Measurements from ENCODE around the gene ANKRD39. TPM values are rescaled to one million over a fixed set of nuclear protein-coding genes. Genes with fewer than 3 reads are reported as not detected.

The ANKRD39 gene
- total and polyA plus RNA-seq, 4 donors = 4.7 to 22.7 (median 10.7) TPM

GRCh38 chr2:96856776-96857666 lies 795 bp downstream of the ANKRD39 start:
- no peak for TF ChIP-seq CTCF (IDR thresholded peaks at IDR 0.05; ENCODE audit: low read depth, low read length, missing input control)
- peak; percentile 5 for TF ChIP-seq YY1 (IDR thresholded peaks at IDR 0.05)
- peak in 1 of 2 donors; percentile 9 for TF ChIP-seq RAD21 (IDR thresholded peaks at IDR 0.05)
- TF ChIP-seq GABPA (IDR thresholded peaks at IDR 0.05 in 1 of 2, conservative IDR thresholded peaks at IDR 0.05 in 1 of 2) = no peak
- TF ChIP-seq TAF1 (conservative IDR thresholded peaks at IDR 0.05) = no peak
- TF ChIP-seq HNF4G (IDR thresholded peaks at IDR 0.05) = no peak
- TF ChIP-seq RXRA (IDR thresholded peaks at IDR 0.05) = no peak
- no peak for TF ChIP-seq ZBTB33 (IDR thresholded peaks at IDR 0.05)
- TF ChIP-seq MAX (IDR thresholded peaks at IDR 0.05) = no peak
- WGBS = 16% methylated on average over 27 of the region's 27 CpGs
- DNase-seq (ENCODE audit: low spot score) = peak; percentile 41
- Histone ChIP-seq H3K27me3 (ENCODE audit: control insufficient read depth in 4 of 4, insufficient read depth in 4 of 4, low read length in 3 of 4) (no peaks in the 10 kb centered on the region), H3K4me3 (ENCODE audit: low read depth in 1 of 3, low read length in 3 of 3) (peak overlapping the region; percentile 61 to 82 (median 67)), H3K4me1 (ENCODE audit: control insufficient read depth in 4 of 4, insufficient read depth in 4 of 4, low read length in 3 of 4) (peaks cover 12 to 48% (median 35%) of the 10 kb centered on the region in 4 donors), H3K9ac (ENCODE audit: low read depth in 1 of 2, low read length in 2 of 2) (peak overlapping the region; percentile 11 to 53), H3K9me3 (ENCODE audit: control insufficient read depth in 4 of 4, low read length in 3 of 4) (no peaks in the 10 kb centered on the region), H3K36me3 (ENCODE audit: control insufficient read depth in 4 of 4, insufficient read depth in 3 of 4, low read depth in 1 of 4, low read length in 3 of 4) (peaks cover 4 to 16% (median 14%) of the 10 kb centered on the region in 4 donors), H3K27ac (ENCODE audit: low read depth in 1 of 2, low read length in 2 of 2) (peak overlapping the region; percentile 58 to 75)

GRCh38 chr2:96853321-96853720 lies 4.5 kb downstream of the ANKRD39 start:
- TF ChIP-seq ATF3 (IDR thresholded peaks at IDR 0.05) (no peak), EGR1 (IDR thresholded peaks at IDR 0.05; ENCODE audit: low read depth in 2 of 2) (no peak), CTCF (IDR thresholded peaks at IDR 0.05; ENCODE audit: low read depth, low read length, missing input control) (no peak), HNF4G (IDR thresholded peaks at IDR 0.05) (no peak)
- no peak overlapping the region for H3K9ac ChIP-seq (ENCODE audit: low read depth in 1 of 2, low read length in 2 of 2)
- no peak overlapping the region for H3K27ac ChIP-seq (ENCODE audit: low read depth in 1 of 2, low read length in 2 of 2)
- H3K36me3 ChIP-seq (ENCODE audit: control insufficient read depth in 4 of 4, insufficient read depth in 3 of 4, low read depth in 1 of 4, low read length in 3 of 4) = peaks cover 5 to 22% (median 18%) of the 10 kb centered on the region in 4 donors
- DNase-seq (ENCODE audit: low spot score) = no peak
- H3K4me1 ChIP-seq (ENCODE audit: control insufficient read depth in 4 of 4, insufficient read depth in 4 of 4, low read length in 3 of 4) = peaks cover 1 to 20% (median 18%) of the 10 kb centered on the region in 4 donors
- H3K4me3 ChIP-seq (ENCODE audit: low read depth in 1 of 3, low read length in 3 of 3) = no peak overlapping the region
- 94% methylated on average over 15 of the region's 15 CpGs for WGBS
- H3K9me3 ChIP-seq (ENCODE audit: control insufficient read depth in 4 of 4, low read length in 3 of 4) = no peaks in the 10 kb centered on the region
- H3K27me3 ChIP-seq (ENCODE audit: control insufficient read depth in 4 of 4, insufficient read depth in 4 of 4, low read length in 3 of 4) = no peaks in the 10 kb centered on the region
